ENCODE results near the gene PATL2.

PATL2 gene

GRCh38 chr15:44620081-44620480 lies 91.0 kb downstream of the PATL2 start:
- Histone ChIP-seq H3K9me3 (ENCODE audit: control insufficient read depth, low read length) (no peaks in the 10 kb centered on the region), H3K4me3 (ENCODE audit: low read depth, low read length) (no peak overlapping the region), H3K36me3 (ENCODE audit: control insufficient read depth, insufficient read depth, low read length) (no peaks in the 10 kb centered on the region), H3K27me3 (ENCODE audit: control insufficient read depth, insufficient read depth, low read length) (no peaks in the 10 kb centered on the region), H3K4me1 (no peaks in the 10 kb centered on the region), H3K4me2 (ENCODE audit: low read length) (no peak overlapping the region), H3K27ac (no peak overlapping the region), H2AFZ (no peak overlapping the region), H3K9ac (no peak overlapping the region), H3K79me2 (no peaks in the 10 kb centered on the region)
- no peak for TF ChIP-seq CTCF (IDR thresholded peaks at IDR 0.05)

- Histone ChIP-seq H3K27ac (no peak overlapping the region), H3K27me3 (ENCODE audit: control insufficient read depth, insufficient read depth, low read length) (no peaks in the 10 kb centered on the region), H3K9ac (no peak overlapping the region), H3K4me1 (no peaks in the 10 kb centered on the region), H3K4me2 (ENCODE audit: low read length) (no peak overlapping the region), H3K4me3 (ENCODE audit: low read depth, low read length) (no peak overlapping the region), H3K36me3 (ENCODE audit: control insufficient read depth, insufficient read depth, low read length) (no peaks in the 10 kb centered on the region), H3K79me2 (no peaks in the 10 kb centered on the region), H3K9me3 (ENCODE audit: control insufficient read depth, low read length) (no peaks in the 10 kb centered on the region), H2AFZ (no peak overlapping the region)
- TF ChIP-seq CTCF (IDR thresholded peaks at IDR 0.05) = no peak
These were observed 94.1 kb downstream of the PATL2 start for GRCh38 chr15:44616974-44617373.
